GM10266 (cell line): ENCODE results near the gene TMEM203.

Experiments used
- DNase-seq: peaks from one replicate; pipeline ENCODE4 v3.0.0; 2012; ENCODE audit errors: extremely low spot score
- CTCF ChIP-seq: IDR thresholded peaks from 2 replicates; pipeline ENCODE4 v1.5.1; 2012; ENCODE audit warnings: mild to moderate bottlenecking, low read depth; ENCODE audit not compliant: control insufficient read depth, insufficient read depth; ENCODE audit errors: missing control alignments

Gene TMEM203

GRCh38 chr9:137163365-137163715, 42.1 kb downstream of the TMEM203 start:
- no peak for DNase-seq
- no peak for TF ChIP-seq CTCF

- peak; percentile 0 for TF ChIP-seq CTCF
- no peak for DNase-seq
These were observed 42.7 kb downstream of the TMEM203 start for GRCh38 chr9:137162505-137163364.

- peak; percentile 73 for DNase-seq
These were observed 43.6 kb downstream of the TMEM203 start for GRCh38 chr9:137161558-137162486.

GRCh38 chr9:137160716-137161557, 44.5 kb downstream of the TMEM203 start:
- DNase-seq = no peak
- no peak for TF ChIP-seq CTCF

More at GRCh38 chr9:137161558-137162486, 43.6 kb downstream of the TMEM203 start:
- TF ChIP-seq CTCF = no peak

GRCh38 chr9:137160054-137160425, 45.4 kb downstream of the TMEM203 start:
- TF ChIP-seq CTCF = no peak

GRCh38 chr9:137159105-137160053, 46.1 kb downstream of the TMEM203 start:
- no peak for TF ChIP-seq CTCF
- no peak for DNase-seq

More at GRCh38 chr9:137160054-137160425, 45.4 kb downstream of the TMEM203 start:
- DNase-seq = no peak
